ENCODE data around the gene CCDC63.
"Not testable (repeated sequence)": the region's sequence is repeated elsewhere in the genome, so short reads cannot be mapped to it uniquely, and the experiment has no call there.

The CCDC63 gene

GRCh38 chr12:110950466-110950865 is 103.7 kb downstream of the CCDC63 start:
- FAIRE-seq; DNase-seq (ENCODE audit: low spot score): not testable (repeated sequence)

DNA sequence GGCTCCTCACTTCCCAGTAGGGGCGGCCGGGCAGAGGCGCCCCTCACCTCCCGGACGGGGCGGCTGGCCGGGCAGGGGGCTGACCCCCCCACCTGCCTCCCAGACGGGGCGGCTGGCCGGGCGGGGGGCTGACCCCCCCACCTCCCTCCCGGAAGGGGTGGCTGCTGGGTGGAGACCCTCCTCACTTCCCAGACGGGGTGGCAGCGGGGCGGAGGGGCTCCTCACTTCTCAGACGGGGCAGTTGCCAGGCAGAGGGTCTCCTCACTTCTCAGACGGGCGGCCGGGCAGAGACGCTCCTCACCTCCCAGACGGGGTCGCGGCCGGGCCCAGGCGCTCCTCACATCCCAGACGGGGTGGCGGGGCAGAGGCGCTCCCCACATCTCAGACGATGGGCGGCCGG is 104.1 kb downstream of the CCDC63 start:
- DNase-seq (ENCODE audit: low spot score); FAIRE-seq: not testable (repeated sequence)

All from urothelium cell line (cell line).